H9 (cell line): ENCODE results near the gene PRMT2. TPM values are rescaled to one million over a fixed set of nuclear protein-coding genes. Genes with fewer than 3 reads are reported as not detected.

ENCODE experiments used
- DNase-seq: peaks from one replicate; pipeline ENCODE4 v3.0.0-alpha.2; 2017
- H2AFZ ChIP-seq: one replicate; pipeline ENCODE4 v1.6.1; 2013; ENCODE audit warnings: mild to moderate bottlenecking, low read length, control low read depth, moderate library complexity
- H2AK5ac ChIP-seq: 2 replicates; pipeline ENCODE4 v1.6.1; 2013; ENCODE audit warnings: low read length, control low read depth, mixed read lengths; ENCODE audit not compliant: insufficient read length
- H2BK120ac ChIP-seq: one replicate; pipeline ENCODE4 v1.6.1; 2013; ENCODE audit warnings: low read depth, mild to moderate bottlenecking, low read length, control low read depth, inconsistent platforms; ENCODE audit not compliant: poor library complexity, severe bottlenecking
- H2BK12ac ChIP-seq: 2 replicates; pipeline ENCODE4 v1.6.1; 2013; ENCODE audit warnings: low read length, control low read depth, mixed read lengths, low read depth; ENCODE audit not compliant: insufficient read length
- H2BK15ac ChIP-seq: 2 replicates; pipeline ENCODE4 v1.6.1; 2013; ENCODE audit warnings: low read depth, low read length, control low read depth
- H2BK20ac ChIP-seq: one replicate; pipeline ENCODE4 v1.6.1; 2013; ENCODE audit warnings: low read depth, mild to moderate bottlenecking, low read length, control low read depth, inconsistent platforms; ENCODE audit not compliant: poor library complexity, severe bottlenecking
- H2BK5ac ChIP-seq: 2 replicates; pipeline ENCODE4 v1.6.1; 2013; ENCODE audit warnings: low read length, control low read depth, mixed read lengths; ENCODE audit not compliant: insufficient read length
- H3K14ac ChIP-seq: 2 replicates; pipeline ENCODE4 v1.6.1; 2013; ENCODE audit warnings: low read length, control low read depth; ENCODE audit not compliant: insufficient read depth
- H3K18ac ChIP-seq: 2 replicates; pipeline ENCODE4 v1.6.1; 2013; ENCODE audit warnings: low read depth, mild to moderate bottlenecking, mixed read lengths, low read length, control low read depth; ENCODE audit not compliant: insufficient read length
- H3K23ac ChIP-seq: 2 replicates; pipeline ENCODE4 v1.6.1; 2013; ENCODE audit warnings: low read length, control low read depth, mixed read lengths, low read depth; ENCODE audit not compliant: insufficient read length
- H3K23me2 ChIP-seq: 2 replicates; pipeline ENCODE4 v1.6.1; 2013; ENCODE audit warnings: low read depth, mild to moderate bottlenecking, mixed read lengths, low read length, control low read depth; ENCODE audit not compliant: insufficient read length, poor library complexity, severe bottlenecking
- H3K27ac ChIP-seq: 2 replicates; pipeline ENCODE4 v1.5.1; 2013; ENCODE audit warnings: low read length, control low read depth, mixed read lengths, low read depth; ENCODE audit not compliant: insufficient read length
- H3K27me3 ChIP-seq: 2 replicates; pipeline ENCODE4 v1.6.1; 2013; ENCODE audit warnings: low read length, control low read depth, inconsistent platforms; ENCODE audit not compliant: insufficient read depth
- H3K4ac ChIP-seq: 2 replicates; pipeline ENCODE4 v1.6.1; 2013; ENCODE audit warnings: low read depth, mild to moderate bottlenecking, control low read depth, inconsistent platforms, low read length, moderate library complexity
- H3K4me1 ChIP-seq: 2 replicates; pipeline ENCODE4 v1.6.1; 2013; ENCODE audit warnings: low read length, control low read depth, inconsistent platforms; ENCODE audit not compliant: insufficient read depth
- H3K4me2 ChIP-seq: 2 replicates; pipeline ENCODE4 v1.6.1; 2013; ENCODE audit warnings: low read length, control low read depth, mixed read lengths; ENCODE audit not compliant: insufficient read length, insufficient read depth
- H3K56ac ChIP-seq: 2 replicates; pipeline ENCODE4 v1.6.1; 2013; ENCODE audit warnings: low read depth, mild to moderate bottlenecking, mixed read lengths, low read length, control low read depth; ENCODE audit not compliant: insufficient read length
- H3K79me1 ChIP-seq: 2 replicates; pipeline ENCODE4 v1.6.1; 2013; ENCODE audit warnings: low read depth, mild to moderate bottlenecking, moderate library complexity, low read length, control low read depth, inconsistent platforms; ENCODE audit not compliant: insufficient read depth, poor library complexity, severe bottlenecking
- H3K79me2 ChIP-seq: 2 replicates; pipeline ENCODE4 v1.6.1; 2013; ENCODE audit warnings: low read length, control low read depth, inconsistent platforms; ENCODE audit not compliant: insufficient read depth
- H3K9ac ChIP-seq: 2 replicates; pipeline ENCODE4 v1.6.1; 2013; ENCODE audit warnings: low read length, control low read depth, mixed read lengths; ENCODE audit not compliant: insufficient read length; ENCODE audit errors: extremely low read depth
- H3K9me3 ChIP-seq: one replicate; pipeline ENCODE4 v1.6.1; 2013; ENCODE audit warnings: low read depth, low read length, inconsistent platforms; ENCODE audit not compliant: control insufficient read depth
- H3T11ph ChIP-seq: one replicate; pipeline ENCODE4 v1.6.1; 2013; ENCODE audit warnings: mild to moderate bottlenecking, low read length, control low read depth, inconsistent platforms
- H4K20me1 ChIP-seq: one replicate; pipeline ENCODE4 v1.6.1; 2013; ENCODE audit not compliant: control insufficient read depth, insufficient read length, insufficient read depth
- H4K5ac ChIP-seq: 2 replicates; pipeline ENCODE4 v1.6.1; 2013; ENCODE audit warnings: low read depth, mild to moderate bottlenecking, mixed read lengths, low read length, control low read depth; ENCODE audit not compliant: insufficient read length
- H4K8ac ChIP-seq: replicated peaks from 2 replicates; pipeline ENCODE4 v1.6.1; 2013; ENCODE audit warnings: low read length, control low read depth, mixed read lengths, low read depth; ENCODE audit not compliant: insufficient read length
- H4K91ac ChIP-seq: 2 replicates; pipeline ENCODE4 v1.6.1; 2013; ENCODE audit warnings: low read depth, mild to moderate bottlenecking, moderate library complexity, mixed read lengths, low read length, control low read depth; ENCODE audit not compliant: insufficient read length
- H3K27ac Mint-ChIP-seq, 3 experiments: 2 replicates in 2 of 3; 3 replicates in 1 of 3; pipeline ENCODE4 v1.8.0; 2020 to 2021; ENCODE audit warnings: mixed read lengths in 3 of 3, mild to moderate bottlenecking in 1 of 3, moderate library complexity in 1 of 3
- H3K27me3 Mint-ChIP-seq: 2 replicates; pipeline ENCODE4 v1.8.0; 2021; ENCODE audit warnings: low read depth, mild to moderate bottlenecking, moderate library complexity, mixed read lengths
- H3K36me3 Mint-ChIP-seq, 3 experiments: 2 replicates in 2 of 3; 3 replicates in 1 of 3; pipeline ENCODE4 v1.8.0; 2020 to 2021; ENCODE audit warnings: low read depth in 3 of 3, mixed read lengths in 3 of 3; ENCODE audit not compliant: insufficient read depth in 1 of 3
- H3K4me1 Mint-ChIP-seq, 2 experiments: 2 replicates each; pipeline ENCODE4 v1.8.0; 2020; ENCODE audit warnings: mixed read lengths in 2 of 2
- H3K4me3 Mint-ChIP-seq, 2 experiments: 2 replicates in 1 of 2; 3 replicates in 1 of 2; pipeline ENCODE4 v1.8.0; 2020 to 2021; ENCODE audit warnings: mild to moderate bottlenecking in 2 of 2, mixed read lengths in 2 of 2, moderate library complexity in 1 of 2
- H3K9me3 Mint-ChIP-seq, 2 experiments: 2 replicates in 1 of 2; 3 replicates in 1 of 2; pipeline ENCODE4 v1.8.0; 2020; ENCODE audit warnings: mild to moderate bottlenecking in 2 of 2, mixed read lengths in 2 of 2, moderate library complexity in 1 of 2
- WGBS: extraction: QIAGEN DNeasy Blood & Tissue Kit; methylation state at CpG from one replicate; pipeline ENCODE4 v1.1.7; 2013; ENCODE audit warnings: missing lambda C conversion rate, low lambda C conversion rate, mixed read lengths; ENCODE audit not compliant: insufficient read length; ENCODE audit errors: extremely low coverage; 5-methylcytosine and 5-hydroxymethylcytosine counted together
- total RNA-seq: library from RNA; stranded (reverse); gene quantifications from 2 replicates; pipeline ENCODE4 v1.2.1, GENCODE V29; 2021
- TF ChIP-seq, protein P1 (sequence below): fragments of 200-600 bp; sonication (generic); conservative IDR thresholded peaks from 3 replicates; pipeline ENCODE4 v1.8.0; 2021; ENCODE audit warnings: antibody characterized with exemption, mild to moderate bottlenecking

Gene PRMT2
- total RNA-seq, 1 experiment from 2014 or later: 53.7 TPM

DNA sequence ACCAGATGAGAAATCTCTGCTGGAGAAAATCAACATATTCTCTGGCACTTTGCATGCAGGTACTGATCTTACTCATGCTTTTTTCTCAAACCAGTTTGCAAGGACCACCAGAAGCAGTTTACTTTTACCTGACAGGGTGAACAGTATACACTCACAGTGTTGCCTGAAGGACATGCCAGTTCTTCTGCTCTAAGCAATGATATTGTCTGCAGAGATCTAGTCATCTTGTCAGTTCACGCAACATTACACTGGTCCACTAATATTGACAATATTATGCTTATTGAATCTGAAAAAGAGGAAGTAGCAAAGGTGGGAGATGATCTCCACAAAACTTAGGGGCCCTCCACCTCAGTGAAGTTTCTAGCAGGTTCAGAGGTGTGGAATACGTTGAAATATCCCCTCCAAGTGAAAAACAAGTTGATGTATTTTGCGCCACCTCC lies 26.8 kb upstream of the PRMT2 start:
- H4K20me1 ChIP-seq: no peaks in the 10 kb centered on the region
- no peak overlapping the region for H4K8ac ChIP-seq
- H3K4me1 ChIP-seq: no peaks in the 10 kb centered on the region
- H3K56ac ChIP-seq: no peak overlapping the region
- no peak overlapping the region for H3K18ac ChIP-seq
- peaks cover 10% of the 10 kb centered on the region for H3K27me3 Mint-ChIP-seq
- H3K9me3 ChIP-seq: no peaks in the 10 kb centered on the region
- H3K4ac ChIP-seq: no peak overlapping the region
- no peaks in the 10 kb centered on the region for H3K79me2 ChIP-seq
- TF ChIP-seq, protein P1, sequence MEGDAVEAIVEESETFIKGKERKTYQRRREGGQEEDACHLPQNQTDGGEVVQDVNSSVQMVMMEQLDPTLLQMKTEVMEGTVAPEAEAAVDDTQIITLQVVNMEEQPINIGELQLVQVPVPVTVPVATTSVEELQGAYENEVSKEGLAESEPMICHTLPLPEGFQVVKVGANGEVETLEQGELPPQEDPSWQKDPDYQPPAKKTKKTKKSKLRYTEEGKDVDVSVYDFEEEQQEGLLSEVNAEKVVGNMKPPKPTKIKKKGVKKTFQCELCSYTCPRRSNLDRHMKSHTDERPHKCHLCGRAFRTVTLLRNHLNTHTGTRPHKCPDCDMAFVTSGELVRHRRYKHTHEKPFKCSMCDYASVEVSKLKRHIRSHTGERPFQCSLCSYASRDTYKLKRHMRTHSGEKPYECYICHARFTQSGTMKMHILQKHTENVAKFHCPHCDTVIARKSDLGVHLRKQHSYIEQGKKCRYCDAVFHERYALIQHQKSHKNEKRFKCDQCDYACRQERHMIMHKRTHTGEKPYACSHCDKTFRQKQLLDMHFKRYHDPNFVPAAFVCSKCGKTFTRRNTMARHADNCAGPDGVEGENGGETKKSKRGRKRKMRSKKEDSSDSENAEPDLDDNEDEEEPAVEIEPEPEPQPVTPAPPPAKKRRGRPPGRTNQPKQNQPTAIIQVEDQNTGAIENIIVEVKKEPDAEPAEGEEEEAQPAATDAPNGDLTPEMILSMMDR: no peak
- DNase-seq: no peak
- H3K9ac ChIP-seq: no peak overlapping the region
- H2AFZ ChIP-seq: no peak overlapping the region
- no peaks in the 10 kb centered on the region for H3K23me2 ChIP-seq
- H2AK5ac ChIP-seq: no peak overlapping the region
- peaks cover 10 to 17% of the 10 kb centered on the region in 2 experiments for H3K4me1 Mint-ChIP-seq
- H2BK120ac ChIP-seq: no peak overlapping the region
- no peak overlapping the region for H3K4me2 ChIP-seq
- no peak overlapping the region for H2BK20ac ChIP-seq
- no peak overlapping the region for H3K23ac ChIP-seq
- no peak overlapping the region for H2BK15ac ChIP-seq
- WGBS: no CpG with 5 or more reads among the region's 3 CpGs
- no peak overlapping the region for H4K5ac ChIP-seq
- H2BK12ac ChIP-seq: no peak overlapping the region
- no peak overlapping the region for H3K14ac ChIP-seq
- no peaks in the 10 kb centered on the region for H3K79me1 ChIP-seq
- no peak overlapping the region for H4K91ac ChIP-seq
- H3K36me3 Mint-ChIP-seq: no peaks in the 10 kb centered on the region; a peak in 1 of 7 replicates
- H3K9me3 Mint-ChIP-seq: peaks cover 8 to 24% of the 10 kb centered on the region in 2 experiments; a peak in 4 of 5 replicates
- no peak overlapping the region for H3K4me3 Mint-ChIP-seq
- no peak overlapping the region for H3T11ph ChIP-seq
- H3K27me3 ChIP-seq: no peaks in the 10 kb centered on the region
- no peak overlapping the region for H3K27ac ChIP-seq
- no peak overlapping the region for H2BK5ac ChIP-seq
- no peak overlapping the region for H3K27ac Mint-ChIP-seq
